Cardiac fibroblast (primary cell): ENCODE results near the gene FAM110D.

Experiments
- DNase-seq, 2 donors: peaks; one replicate each; pipeline versions ENCODE4 v3.0.0 to v3.0.0-alpha.2; 2010; ENCODE audit warnings: low read depth in 2 of 2
- H3K4me3 ChIP-seq, 2 donors: replicated peaks in 1 of 2; 1 replicate in 1 of 2; 2 replicates in 1 of 2; pipeline ENCODE4 v1.5.1; 2011; ENCODE audit warnings: low read depth in 2 of 2, low read length in 2 of 2, mild to moderate bottlenecking in 2 of 2, moderate library complexity in 1 of 2
- CTCF ChIP-seq: IDR thresholded peaks from one replicate; pipeline ENCODE4 v1.5.1; 2011; ENCODE audit warnings: low read depth, mild to moderate bottlenecking, low read length, inconsistent platforms

The FAM110D gene

GRCh38 chr1:26132128-26132833 is 26.6 kb upstream of the FAM110D start:
- no peak for TF ChIP-seq CTCF
- H3K4me3 ChIP-seq = no peak overlapping the region
- peak in 1 of 2 donors; percentile 18 for DNase-seq

- DNase-seq = no peak
- TF ChIP-seq CTCF = no peak
- H3K4me3 ChIP-seq = no peak overlapping the region
Measured at GRCh38 chr1:26132834-26133167, 26.1 kb upstream of the FAM110D start.

GRCh38 chr1:26134466-26134865 is 24.4 kb upstream of the FAM110D start:
- DNase-seq = no peak
- H3K4me3 ChIP-seq = no peak overlapping the region
- TF ChIP-seq CTCF = no peak

GRCh38 chr1:26138974-26139558 is 19.8 kb upstream of the FAM110D start:
- no peak for TF ChIP-seq CTCF
- no peak for DNase-seq
- no peak overlapping the region for H3K4me3 ChIP-seq

- H3K4me3 ChIP-seq = no peak overlapping the region
- no peak for DNase-seq
Measured at GRCh38 chr1:26142159-26142558, 16.7 kb upstream of the FAM110D start.

GRCh38 chr1:26145041-26145959 is 13.6 kb upstream of the FAM110D start:
- TF ChIP-seq CTCF = peak; percentile 71
- no peak overlapping the region for H3K4me3 ChIP-seq
- peak; percentile 88 to 89 for DNase-seq

More at GRCh38 chr1:26142159-26142558, 16.7 kb upstream of the FAM110D start:
- TF ChIP-seq CTCF = no peak
